M059J (cell line): ENCODE measurements around the gene EFNA3. TPM values are rescaled to one million over a fixed set of nuclear protein-coding genes. Genes with fewer than 3 reads are reported as not detected.

ENCODE experiments used
- DNase-seq: peaks from one replicate; pipeline ENCODE4 v3.0.0-alpha.2; 2012; ENCODE audit warnings: low read depth
- total RNA-seq: library from RNA; depleted of rRNA; stranded (reverse); fragments of >200 nt; shearing (Covaris generic); gene quantifications from 2 replicates; pipeline ENCODE4 v1.2.3, GENCODE V29; 2014

Gene EFNA3
- total RNA-seq, 1 experiment from 2014 or later, result 2.9 TPM

DNA sequence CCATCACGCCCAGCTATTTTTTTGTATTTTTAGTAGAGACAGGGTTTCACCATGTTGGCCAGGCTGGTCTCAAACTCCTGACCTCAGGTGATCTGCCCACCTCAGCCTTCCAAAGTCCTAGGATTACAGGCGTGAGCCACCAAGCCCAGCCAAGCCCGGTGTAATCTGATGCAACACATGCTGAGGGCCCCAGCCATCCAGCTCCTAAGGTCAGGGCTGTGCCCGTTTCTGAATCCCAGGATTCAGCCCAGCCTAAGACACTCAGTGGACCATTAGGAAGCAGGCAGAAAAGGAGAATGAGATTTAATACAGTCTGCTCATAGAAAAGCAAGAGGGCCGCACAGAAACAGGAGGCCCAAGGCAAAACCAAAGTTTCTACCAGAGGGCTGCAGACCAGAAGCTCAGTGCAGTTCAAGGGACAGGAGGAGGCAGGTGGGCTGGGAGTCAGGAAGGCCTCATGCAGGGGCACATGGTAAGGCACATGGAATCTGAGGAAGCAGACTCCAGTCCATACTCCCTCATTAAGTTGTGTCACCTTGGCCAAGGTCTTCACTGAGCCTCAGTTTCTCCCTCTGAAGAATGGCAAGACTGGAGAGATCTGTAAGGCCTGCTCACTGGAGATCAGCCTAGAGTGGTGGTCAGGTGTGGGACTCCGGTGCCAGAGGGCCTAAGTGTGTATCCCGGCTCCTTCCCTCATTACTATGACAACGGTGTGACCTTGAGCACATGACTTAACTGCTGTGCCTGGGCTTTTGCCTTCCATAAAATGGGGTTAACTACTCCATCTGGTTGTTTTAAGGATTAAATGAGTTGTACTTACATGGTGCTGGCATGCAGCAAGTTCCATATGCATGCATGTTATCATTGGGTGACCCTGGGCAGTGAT is 29.9 kb upstream of the EFNA3 start:
- DNase-seq, result no peak

GRCh38 chr1:155049651-155050559 is 28.7 kb upstream of the EFNA3 start:
- DNase-seq, result peak; percentile 74

DNA sequence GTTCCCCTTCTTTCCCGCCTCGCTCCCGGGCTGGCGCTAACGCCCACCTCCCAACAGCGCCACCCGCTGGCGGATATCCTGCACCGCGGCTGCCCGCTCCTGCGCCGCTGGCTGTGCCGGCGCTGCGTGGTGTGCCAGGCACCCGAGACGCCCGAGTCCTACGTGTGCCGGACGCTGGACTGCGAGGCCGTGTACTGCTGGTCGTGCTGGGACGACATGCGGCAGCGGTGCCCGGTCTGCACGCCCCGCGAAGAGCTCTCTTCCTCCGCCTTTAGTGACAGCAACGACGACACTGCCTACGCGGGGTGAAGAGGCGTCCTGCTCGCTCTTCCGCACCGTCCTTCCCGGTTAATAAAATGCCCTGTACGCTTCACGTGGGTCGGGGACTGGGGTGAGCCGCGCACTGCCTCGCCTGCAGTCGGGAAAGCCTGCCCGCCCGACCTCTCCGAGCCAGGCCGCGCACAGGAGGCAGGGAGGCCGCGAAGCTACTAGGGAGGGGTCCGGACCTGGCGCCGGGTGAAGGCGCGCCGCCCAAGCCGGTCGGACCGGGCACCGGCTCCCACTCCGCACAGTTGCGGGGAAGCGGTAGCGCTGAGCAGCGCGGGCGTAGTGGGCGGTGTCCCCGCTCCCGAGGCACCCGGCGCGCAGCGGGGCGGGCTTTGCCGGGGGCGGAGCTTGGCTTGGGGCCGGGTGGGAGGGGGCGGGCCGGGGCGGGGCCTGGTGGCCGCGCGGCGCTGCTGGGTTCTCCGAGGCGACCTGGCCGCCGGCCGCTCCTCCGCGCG is 27.9 kb upstream of the EFNA3 start, which contains the start of gene ADAM15:
Gene ADAM15, plus strand, starts transcription at position 757 of the 782 bp plus-strand sequence. CDS start 71 bp downstream, outside the sequence.
- peak; percentile 78 for DNase-seq

DNA sequence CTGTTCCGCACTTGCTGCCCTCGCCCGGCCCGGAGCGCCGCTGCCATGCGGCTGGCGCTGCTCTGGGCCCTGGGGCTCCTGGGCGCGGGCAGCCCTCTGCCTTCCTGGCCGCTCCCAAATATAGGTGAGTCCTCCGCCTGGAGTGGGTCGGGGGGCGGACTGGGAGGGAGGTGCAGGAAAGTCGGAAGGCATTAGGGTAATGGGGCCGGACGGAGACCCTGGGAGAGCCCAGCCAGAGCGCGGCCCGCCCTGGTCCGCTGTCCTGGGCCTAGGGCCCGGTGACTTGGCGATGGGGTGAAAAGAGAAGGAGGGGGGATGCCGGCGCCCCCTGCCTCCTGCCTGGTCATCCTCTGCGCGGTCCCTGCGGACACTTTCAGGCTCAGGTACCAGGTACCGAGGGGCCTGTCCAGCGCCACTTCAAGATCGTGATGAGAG is 27.3 kb upstream of the EFNA3 start:
- DNase-seq, result no peak

GRCh38 chr1:155051777-155052398 is 26.7 kb upstream of the EFNA3 start:
- peak; percentile 61 for DNase-seq

GRCh38 chr1:155052439-155053395 is 25.9 kb upstream of the EFNA3 start:
- peak; percentile 28 for DNase-seq

DNA sequence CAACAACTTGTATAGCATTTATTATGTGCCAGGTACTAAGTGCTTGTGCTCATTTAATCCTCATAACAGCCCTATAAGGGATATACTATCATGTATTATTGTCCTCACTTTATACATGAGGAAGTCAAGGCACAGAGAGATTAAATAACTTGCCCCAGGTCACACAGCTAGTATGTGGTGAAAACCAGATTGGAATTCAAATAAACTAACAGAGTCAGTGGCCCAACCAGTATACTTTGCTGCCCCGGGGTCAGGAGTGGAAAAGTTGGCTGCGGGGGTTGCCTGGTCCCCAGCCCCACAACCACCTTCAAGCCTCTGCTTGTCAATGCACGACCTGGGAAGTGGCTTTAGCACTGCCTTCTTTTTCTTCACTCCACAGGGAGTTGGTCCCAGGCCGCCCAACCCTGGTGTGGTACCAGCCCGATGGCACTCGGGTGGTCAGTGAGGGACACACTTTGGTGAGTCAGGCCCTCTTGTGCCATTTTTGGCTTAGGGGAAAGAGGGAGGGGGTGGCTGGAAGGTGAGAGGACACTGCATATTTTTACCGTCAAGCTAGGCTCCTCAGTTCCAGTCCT is 25.0 kb upstream of the EFNA3 start:
- no peak for DNase-seq

DNA sequence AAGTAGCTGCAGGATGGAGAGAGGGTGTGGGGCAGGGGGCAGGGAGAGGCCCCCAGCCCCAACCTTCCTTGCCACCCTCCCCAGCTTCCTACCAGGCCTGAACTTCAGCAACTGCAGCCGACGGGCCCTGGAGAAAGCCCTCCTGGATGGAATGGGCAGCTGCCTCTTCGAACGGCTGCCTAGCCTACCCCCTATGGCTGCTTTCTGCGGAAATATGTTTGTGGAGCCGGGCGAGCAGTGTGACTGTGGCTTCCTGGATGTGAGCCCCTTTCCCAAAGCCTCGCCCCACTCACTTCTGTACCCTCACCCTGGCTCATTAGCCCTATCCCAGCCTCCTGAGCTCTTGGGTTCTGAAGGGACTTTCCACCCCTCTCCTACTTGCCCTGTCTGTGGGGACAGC is 21.5 kb upstream of the EFNA3 start:
- no peak for DNase-seq

DNA sequence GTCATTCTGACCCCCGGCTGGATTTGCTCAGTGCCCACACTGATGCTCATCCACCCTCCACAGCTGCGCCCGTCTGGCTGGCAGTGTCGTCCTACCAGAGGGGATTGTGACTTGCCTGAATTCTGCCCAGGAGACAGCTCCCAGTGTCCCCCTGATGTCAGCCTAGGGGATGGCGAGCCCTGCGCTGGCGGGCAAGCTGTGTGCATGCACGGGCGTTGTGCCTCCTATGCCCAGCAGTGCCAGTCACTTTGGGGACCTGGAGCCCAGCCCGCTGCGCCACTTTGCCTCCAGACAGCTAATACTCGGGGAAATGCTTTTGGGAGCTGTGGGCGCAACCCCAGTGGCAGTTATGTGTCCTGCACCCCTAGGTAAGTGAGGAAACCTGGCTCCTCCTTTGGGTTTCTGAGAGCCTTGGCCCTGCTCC is 20.8 kb upstream of the EFNA3 start:
- no peak for DNase-seq

- DNase-seq, result no peak
Observed at GRCh38 chr1:155060736-155061135, 17.9 kb upstream of the EFNA3 start.

- DNase-seq, result peak; percentile 86
Observed at GRCh38 chr1:155061381-155062150, 17.1 kb upstream of the EFNA3 start.

DNA sequence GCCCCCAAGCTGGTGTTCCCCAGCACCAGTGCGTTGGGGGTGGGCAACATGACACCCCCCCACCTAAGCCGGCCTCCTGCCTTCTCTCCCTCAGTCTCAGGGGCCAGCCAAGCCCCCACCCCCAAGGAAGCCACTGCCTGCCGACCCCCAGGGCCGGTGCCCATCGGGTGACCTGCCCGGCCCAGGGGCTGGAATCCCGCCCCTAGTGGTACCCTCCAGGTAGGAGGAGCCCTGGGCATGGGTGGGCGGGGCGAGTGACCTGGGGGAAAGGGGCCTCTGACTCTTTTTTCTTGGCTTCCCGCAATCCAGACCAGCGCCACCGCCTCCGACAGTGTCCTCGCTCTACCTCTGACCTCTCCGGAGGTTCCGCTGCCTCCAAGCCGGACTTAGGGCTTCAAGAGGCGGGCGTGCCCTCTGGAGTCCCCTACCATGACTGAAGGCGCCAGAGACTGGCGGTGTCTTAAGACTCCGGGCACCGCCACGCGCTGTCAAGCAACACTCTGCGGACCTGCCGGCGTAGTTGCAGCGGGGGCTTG is 16.4 kb upstream of the EFNA3 start:
- no peak for DNase-seq

- peak; percentile 22 for DNase-seq
Observed at GRCh38 chr1:155062702-155063411, 15.8 kb upstream of the EFNA3 start.

DNA sequence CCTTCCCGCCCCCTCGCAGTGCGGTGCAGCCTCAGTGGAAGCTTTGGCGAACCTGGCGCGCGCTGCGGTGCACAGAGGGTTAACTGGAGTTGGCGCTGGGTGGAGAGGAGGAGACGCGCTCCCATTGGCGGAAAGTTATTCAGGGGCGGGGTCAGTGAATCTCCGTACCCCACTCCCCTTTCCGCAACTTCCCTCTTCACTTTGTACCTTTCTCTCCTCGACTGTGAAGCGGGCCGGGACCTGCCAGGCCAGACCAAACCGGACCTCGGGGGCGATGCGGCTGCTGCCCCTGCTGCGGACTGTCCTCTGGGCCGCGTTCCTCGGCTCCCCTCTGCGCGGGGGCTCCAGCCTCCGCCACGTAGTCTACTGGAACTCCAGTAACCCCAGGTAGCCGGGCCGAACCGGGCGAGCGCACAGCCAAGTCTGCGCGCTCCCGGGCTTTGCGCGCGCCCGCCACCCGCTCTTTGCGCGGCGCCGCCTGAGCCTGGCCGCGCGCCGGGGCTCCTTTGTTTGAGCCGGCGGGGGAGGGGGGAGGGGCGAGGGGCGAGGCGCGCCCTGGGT is 15.0 kb upstream of the EFNA3 start, which contains the start of gene EFNA4:
Gene EFNA4, plus strand, starts transcription at position 191 of the 561 bp plus-strand sequence. Its CDS starts 84 bp downstream, at position 275.
- peak; percentile 87 for DNase-seq

GRCh38 chr1:155064111-155064831 is 14.4 kb upstream of the EFNA3 start:
- DNase-seq, result peak; percentile 49

GRCh38 chr1:155064832-155065429 is 13.7 kb upstream of the EFNA3 start:
- DNase-seq, result no peak
